ENCODE results near the gene COG5. TPM values are rescaled to one million over a fixed set of nuclear protein-coding genes. Genes with fewer than 3 reads are reported as not detected.

The COG5 gene
- total RNA-seq, 4 donors from 2014 or later = 20.8 to 49.7 (median 25.7) TPM

DNA sequence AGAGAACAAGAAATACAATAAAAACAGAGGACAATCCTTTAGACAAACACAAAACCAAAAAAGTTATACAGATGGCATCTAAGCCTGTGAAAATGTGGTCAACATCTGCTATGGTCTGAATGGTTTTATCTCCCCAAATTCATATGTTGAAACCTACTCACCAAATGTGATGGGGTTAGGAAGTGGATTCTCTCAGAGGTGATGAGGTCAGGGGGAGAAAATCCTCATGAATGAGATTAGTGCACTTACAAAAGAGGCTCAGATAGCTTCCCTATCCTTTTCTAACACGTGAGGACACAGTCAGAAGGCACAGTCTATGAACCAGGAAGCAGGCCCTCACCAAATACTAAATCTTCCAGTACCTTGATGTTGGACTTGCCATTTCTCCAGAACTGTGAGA, 241.7 kb downstream of the COG5 start:
- DNase-seq (no peak), ATAC-seq (no peak)
- Histone ChIP-seq H3K4me1 (no peaks in the 10 kb centered on the region), H3K27me3 (no peaks in the 10 kb centered on the region), H3K4me3 (no peak overlapping the region), H3K27ac (no peak overlapping the region), H3K36me3 (no peaks in the 10 kb centered on the region), H3K9me3 (no peaks in the 10 kb centered on the region)
- in situ Hi-C loops (cut with MboI; ENCODE audit: low sequenced_read_pairs in 4 of 4) (no loop called here), intact Hi-C loops (cut with DNase I; ENCODE audit: low total_unique reads) (no loop called here)
- TF ChIP-seq, protein P1, sequence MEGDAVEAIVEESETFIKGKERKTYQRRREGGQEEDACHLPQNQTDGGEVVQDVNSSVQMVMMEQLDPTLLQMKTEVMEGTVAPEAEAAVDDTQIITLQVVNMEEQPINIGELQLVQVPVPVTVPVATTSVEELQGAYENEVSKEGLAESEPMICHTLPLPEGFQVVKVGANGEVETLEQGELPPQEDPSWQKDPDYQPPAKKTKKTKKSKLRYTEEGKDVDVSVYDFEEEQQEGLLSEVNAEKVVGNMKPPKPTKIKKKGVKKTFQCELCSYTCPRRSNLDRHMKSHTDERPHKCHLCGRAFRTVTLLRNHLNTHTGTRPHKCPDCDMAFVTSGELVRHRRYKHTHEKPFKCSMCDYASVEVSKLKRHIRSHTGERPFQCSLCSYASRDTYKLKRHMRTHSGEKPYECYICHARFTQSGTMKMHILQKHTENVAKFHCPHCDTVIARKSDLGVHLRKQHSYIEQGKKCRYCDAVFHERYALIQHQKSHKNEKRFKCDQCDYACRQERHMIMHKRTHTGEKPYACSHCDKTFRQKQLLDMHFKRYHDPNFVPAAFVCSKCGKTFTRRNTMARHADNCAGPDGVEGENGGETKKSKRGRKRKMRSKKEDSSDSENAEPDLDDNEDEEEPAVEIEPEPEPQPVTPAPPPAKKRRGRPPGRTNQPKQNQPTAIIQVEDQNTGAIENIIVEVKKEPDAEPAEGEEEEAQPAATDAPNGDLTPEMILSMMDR (IDR thresholded peaks at IDR 0.05 in 4 of 5, conservative IDR thresholded peaks at IDR 0.05 in 1 of 5) = no peak
- no peak for TF ChIP-seq POLR2A (IDR thresholded peaks at IDR 0.05)

DNA sequence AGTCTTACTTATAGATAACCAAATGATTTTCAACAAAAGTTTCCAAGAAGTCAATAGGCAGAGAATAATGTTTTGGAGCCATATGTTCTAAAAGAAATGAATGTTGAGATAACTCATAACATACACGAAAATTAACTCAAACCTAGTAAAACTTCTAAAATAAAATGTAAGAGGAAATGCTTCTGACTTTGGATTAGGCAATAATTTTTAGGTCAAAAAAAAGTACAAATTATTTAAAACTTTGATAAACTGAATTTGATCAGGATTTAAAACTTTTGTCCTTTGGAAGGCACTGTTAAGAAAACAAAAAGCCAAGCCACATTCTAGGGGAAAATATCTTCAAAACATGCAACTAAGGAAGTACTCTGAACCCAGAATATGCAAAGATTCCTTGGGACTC, 242.1 kb downstream of the COG5 start:
- no peak for DNase-seq
- Histone ChIP-seq H3K36me3 (no peaks in the 10 kb centered on the region), H3K4me3 (no peak overlapping the region), H3K27ac (no peak overlapping the region), H3K27me3 (no peaks in the 10 kb centered on the region), H3K4me1 (no peaks in the 10 kb centered on the region), H3K9me3 (no peaks in the 10 kb centered on the region)
- intact Hi-C loops (cut with DNase I; ENCODE audit: low total_unique reads) = no loop called here
- ATAC-seq = no peak
- no peak for TF ChIP-seq POLR2A (IDR thresholded peaks at IDR 0.05)
- TF ChIP-seq, protein P1 (IDR thresholded peaks at IDR 0.05 in 4 of 5, conservative IDR thresholded peaks at IDR 0.05 in 1 of 5) = no peak
- in situ Hi-C loops (cut with MboI; ENCODE audit: low sequenced_read_pairs in 4 of 4) = no loop called here

DNA sequence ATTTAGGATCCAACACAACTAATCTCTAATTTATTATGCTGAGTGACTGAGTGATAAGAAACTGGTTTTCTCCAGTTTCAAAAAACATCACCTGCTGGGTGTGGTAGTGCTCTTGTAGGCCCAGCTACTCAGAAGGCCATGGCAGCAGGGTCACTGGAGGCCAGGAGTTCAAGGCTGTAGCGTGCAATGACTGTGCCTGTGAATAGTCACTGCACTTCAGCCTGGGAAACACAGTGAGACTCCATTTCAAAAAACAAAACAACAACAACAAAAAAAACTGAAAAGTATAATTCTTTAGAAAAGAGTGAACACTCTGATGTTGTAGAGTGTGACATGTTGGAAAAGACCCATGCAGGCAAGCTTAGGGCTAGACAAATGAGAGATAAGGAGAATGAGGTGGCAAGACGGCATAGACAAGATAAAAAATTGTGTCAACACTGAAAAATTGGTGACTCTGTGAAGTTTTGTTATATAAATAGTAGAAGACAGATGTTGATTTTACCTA, 243.9 kb downstream of the COG5 start:
- Histone ChIP-seq H3K9me3 (no peaks in the 10 kb centered on the region), H3K36me3 (no peaks in the 10 kb centered on the region), H3K27me3 (no peaks in the 10 kb centered on the region), H3K4me1 (peaks cover 0 to 5% of the 10 kb centered on the region in 2 donors), H3K27ac (no peak overlapping the region), H3K4me3 (no peak overlapping the region)
- ATAC-seq (no peak), DNase-seq (no peak)
- in situ Hi-C loops (cut with MboI; ENCODE audit: low sequenced_read_pairs in 4 of 4) (no loop called here), intact Hi-C loops (cut with DNase I; ENCODE audit: low total_unique reads) (no loop called here)
- TF ChIP-seq, protein P1 (IDR thresholded peaks at IDR 0.05 in 4 of 5, conservative IDR thresholded peaks at IDR 0.05 in 1 of 5) = no peak
- no peak for TF ChIP-seq POLR2A (IDR thresholded peaks at IDR 0.05)

DNA sequence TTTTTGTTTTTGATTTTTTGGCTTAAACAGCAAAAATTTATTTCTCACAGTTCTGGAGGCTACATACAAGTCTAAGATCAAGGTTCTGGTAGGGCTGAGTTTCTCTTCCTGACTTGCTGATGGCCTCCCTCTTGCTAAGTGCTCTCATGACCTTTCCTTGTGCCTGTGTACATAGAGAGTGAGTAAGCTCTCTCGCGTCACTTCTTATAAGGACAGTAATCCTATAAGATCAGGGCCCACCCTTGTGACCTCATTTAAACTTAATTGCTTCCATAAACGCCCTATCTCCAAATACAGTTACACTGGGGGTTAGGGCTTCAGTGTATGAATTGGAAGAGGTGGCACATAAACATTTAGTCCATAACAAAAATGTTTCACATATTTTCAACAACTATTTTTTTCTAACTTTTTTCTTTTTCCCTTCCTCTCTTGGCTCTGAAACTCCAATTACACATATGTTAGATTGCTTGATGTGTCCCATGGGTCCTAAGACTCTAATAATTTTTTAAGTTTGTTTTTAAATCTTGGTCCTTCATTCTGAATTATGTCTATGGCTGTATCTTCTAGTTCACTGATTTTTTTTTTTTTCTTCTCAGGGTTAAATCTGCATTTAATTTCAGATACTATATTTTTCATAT, 245.1 kb downstream of the COG5 start:
- Histone ChIP-seq H3K9me3 (no peaks in the 10 kb centered on the region), H3K27me3 (no peaks in the 10 kb centered on the region), H3K27ac (no peak overlapping the region), H3K4me3 (no peak overlapping the region), H3K4me1 (peaks cover 0 to 5% of the 10 kb centered on the region in 2 donors), H3K36me3 (no peaks in the 10 kb centered on the region)
- ATAC-seq (no peak), DNase-seq (no peak)
- TF ChIP-seq POLR2A (IDR thresholded peaks at IDR 0.05) = no peak
- TF ChIP-seq, protein P1 (IDR thresholded peaks at IDR 0.05 in 4 of 5, conservative IDR thresholded peaks at IDR 0.05 in 1 of 5) = no peak
- intact Hi-C loops (cut with DNase I; ENCODE audit: low total_unique reads) (no loop called here), in situ Hi-C loops (cut with MboI; ENCODE audit: low sequenced_read_pairs in 4 of 4) (no loop called here)
